ENCODE results near the gene MMP17.

GRCh38 chr12:131900397-131900796 is 72.2 kb downstream of the MMP17 start:
- no peak for TF ChIP-seq CTCF (IDR thresholded peaks at IDR 0.05)
- no peak for TF ChIP-seq POLR2A (IDR thresholded peaks at IDR 0.05)

All from thyroid gland (tissue), 4 donors.